Breast epithelium (tissue), 3 donors: ENCODE data around the gene DNAAF9.

ENCODE experiments used
- CTCF ChIP-seq, 3 donors: fragments of 450-650 bp; IDR thresholded peaks; one replicate each; pipeline ENCODE4 v1.5.1; 2016 to 2017; ENCODE audit warnings: antibody characterized with exemption in 3 of 3, mild to moderate bottlenecking in 3 of 3, moderate library complexity in 3 of 3
- POLR2A ChIP-seq: fragments of 450-650 bp; IDR thresholded peaks from one replicate; pipeline ENCODE4 v1.6.1; 2016; ENCODE audit warnings: antibody characterized with exemption, mild to moderate bottlenecking, moderate library complexity

- no peak for TF ChIP-seq CTCF (IDR thresholded peaks at IDR 0.05)
- TF ChIP-seq POLR2A: no peak
These were observed 29.6 kb upstream of the DNAAF9 start for GRCh38 chr20:3436864-3437574.
